ENCODE results near the gene BTNL3. TPM values are rescaled to one million over a fixed set of nuclear protein-coding genes. Genes with fewer than 3 reads are reported as not detected.
"Not testable (repeated sequence)": the region's sequence is repeated elsewhere in the genome, so short reads cannot be mapped to it uniquely, and the experiment has no call there.

The BTNL3 gene
- total RNA-seq, 1 donor from 2014 or later: not detected

DNA sequence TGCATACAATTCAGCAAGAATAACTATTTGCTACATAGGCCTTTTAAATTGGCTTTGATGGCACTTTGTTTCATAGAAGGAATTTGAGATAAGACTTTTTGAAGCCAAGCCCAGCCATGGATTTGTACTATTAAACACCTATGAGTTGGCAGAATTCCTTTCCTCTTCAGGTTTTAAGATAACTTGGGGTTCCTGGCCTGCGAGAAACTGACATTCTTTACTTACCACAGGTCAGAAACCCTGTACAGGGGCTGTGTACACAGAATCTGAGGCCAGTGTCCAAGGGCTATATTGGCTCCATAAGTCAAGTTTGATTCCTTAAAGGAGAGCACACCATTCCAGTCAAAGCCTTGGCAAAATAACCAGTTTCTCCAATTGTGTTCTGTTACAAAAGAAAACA, 10.8 kb upstream of the BTNL3 start:
- no peaks in the 10 kb centered on the region for H3K36me3 ChIP-seq (ENCODE audit: control insufficient read depth in 3 of 3, insufficient read depth in 3 of 3, low read length in 3 of 3)
- no peak overlapping the region for H3K4me3 ChIP-seq (ENCODE audit: low read length in 3 of 3)
- no peaks in the 10 kb centered on the region for H3K4me1 ChIP-seq (ENCODE audit: control insufficient read depth in 3 of 3, insufficient read depth in 3 of 3, low read length in 3 of 3)
- no peak overlapping the region for H3K9ac ChIP-seq (ENCODE audit: low read depth in 1 of 3, low read length in 3 of 3)
- H3K27me3 ChIP-seq (ENCODE audit: control insufficient read depth in 3 of 3, insufficient read depth in 3 of 3, low read length in 3 of 3): no peaks in the 10 kb centered on the region
- no peaks in the 10 kb centered on the region for H3K9me3 ChIP-seq (ENCODE audit: control insufficient read depth in 3 of 3, low read length in 3 of 3)
- no peak overlapping the region for H3K27ac ChIP-seq (ENCODE audit: low read depth, low read length)

DNA sequence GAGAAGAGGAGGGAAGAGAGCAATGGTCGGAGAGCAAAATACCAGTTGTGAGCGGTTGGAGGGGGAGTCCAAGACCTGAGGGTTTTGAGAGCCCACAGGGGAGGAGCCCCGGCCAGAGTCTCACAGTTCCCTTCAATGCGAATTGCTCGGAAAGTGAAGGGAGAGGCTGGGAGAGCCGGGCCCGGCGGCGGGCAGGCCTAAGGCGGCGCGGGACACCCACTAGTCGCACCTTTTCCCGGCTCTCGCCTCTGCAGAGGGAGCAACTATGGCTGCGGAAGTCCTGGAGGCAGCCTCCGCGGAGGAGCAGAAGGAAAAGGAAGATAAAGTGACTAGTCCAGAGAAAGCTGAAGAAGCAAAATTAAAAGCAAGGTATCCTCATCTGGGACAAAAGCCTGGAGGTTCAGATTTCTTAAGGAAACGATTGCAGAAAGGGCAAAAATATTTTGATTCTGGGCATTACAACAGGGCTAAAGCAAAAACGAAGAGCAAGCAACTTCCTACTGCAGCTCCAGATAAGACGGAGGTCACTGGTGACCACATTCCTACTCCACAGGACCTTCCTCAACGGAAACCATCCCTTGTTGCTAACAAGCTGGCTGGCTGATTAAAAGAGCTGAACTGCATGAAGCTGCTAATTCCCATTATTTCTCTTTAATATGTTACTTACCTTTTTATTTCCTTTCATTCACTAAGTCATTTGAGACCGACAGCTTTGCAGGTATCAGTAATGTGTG, 6.5 kb upstream of the BTNL3 start:
- no peaks in the 10 kb centered on the region for H3K4me1 ChIP-seq (ENCODE audit: control insufficient read depth in 3 of 3, insufficient read depth in 3 of 3, low read length in 3 of 3)
- H3K4me3 ChIP-seq (ENCODE audit: low read length in 3 of 3): no peak overlapping the region
- no peaks in the 10 kb centered on the region for H3K9me3 ChIP-seq (ENCODE audit: control insufficient read depth in 3 of 3, low read length in 3 of 3)
- H3K36me3 ChIP-seq (ENCODE audit: control insufficient read depth in 3 of 3, insufficient read depth in 3 of 3, low read length in 3 of 3): no peaks in the 10 kb centered on the region
- H3K9ac ChIP-seq (ENCODE audit: low read depth in 1 of 3, low read length in 3 of 3): no peak overlapping the region
- H3K27me3 ChIP-seq (ENCODE audit: control insufficient read depth in 3 of 3, insufficient read depth in 3 of 3, low read length in 3 of 3): no peaks in the 10 kb centered on the region
- H3K27ac ChIP-seq (ENCODE audit: low read depth, low read length): no peak overlapping the region

GRCh38 chr5:180988016-180988415, 630 bp upstream of the BTNL3 start:
- H3K36me3 ChIP-seq (ENCODE audit: control insufficient read depth in 3 of 3, insufficient read depth in 3 of 3, low read length in 3 of 3): no peaks in the 10 kb centered on the region
- no peaks in the 10 kb centered on the region for H3K9me3 ChIP-seq (ENCODE audit: control insufficient read depth in 3 of 3, low read length in 3 of 3)
- H3K4me3 ChIP-seq (ENCODE audit: low read length in 3 of 3): no peak overlapping the region
- H3K4me1 ChIP-seq (ENCODE audit: control insufficient read depth in 3 of 3, insufficient read depth in 3 of 3, low read length in 3 of 3): no peaks in the 10 kb centered on the region
- no peaks in the 10 kb centered on the region for H3K27me3 ChIP-seq (ENCODE audit: control insufficient read depth in 3 of 3, insufficient read depth in 3 of 3, low read length in 3 of 3)
- no peak overlapping the region for H3K9ac ChIP-seq (ENCODE audit: low read depth in 1 of 3, low read length in 3 of 3)
- H3K27ac ChIP-seq (ENCODE audit: low read depth, low read length): no peak overlapping the region

DNA sequence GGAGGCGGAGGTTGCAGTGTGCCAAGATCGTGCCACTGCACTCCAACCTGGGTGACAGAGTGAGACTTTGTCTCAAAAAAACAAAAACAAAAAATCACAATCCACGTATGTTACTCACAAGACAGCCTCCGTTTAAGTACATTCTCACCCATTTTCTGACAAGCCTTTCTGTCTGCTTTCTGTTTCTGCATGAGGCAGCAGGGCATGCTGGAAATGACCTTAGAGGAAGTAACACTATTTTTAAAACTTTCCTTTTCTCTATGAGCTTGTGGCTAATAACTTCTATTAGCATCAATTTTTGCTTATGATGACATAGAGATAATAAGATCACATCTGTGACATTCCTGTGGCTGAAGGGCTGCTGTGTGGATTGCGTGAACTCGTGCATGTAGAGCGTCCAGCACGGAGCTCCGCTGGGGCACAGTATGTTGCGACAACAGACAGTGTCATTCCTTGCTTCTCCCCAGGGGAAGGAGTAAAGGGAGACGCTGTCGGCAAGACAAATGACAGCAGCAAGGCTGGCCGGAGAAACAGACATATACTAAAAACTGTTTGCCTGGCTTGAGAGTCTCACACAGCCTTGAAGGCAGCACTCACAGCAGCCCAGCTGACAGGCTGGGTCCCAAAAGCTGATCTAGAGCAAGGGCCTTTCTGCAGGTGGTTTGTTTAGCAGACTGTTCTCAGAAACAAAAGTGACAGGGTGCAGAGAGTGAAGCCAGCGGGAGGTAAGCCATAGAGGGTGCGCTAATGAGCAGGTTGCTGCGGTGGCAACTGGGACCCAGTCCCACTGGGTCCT, 1.6 kb downstream of the BTNL3 start:
- no peaks in the 10 kb centered on the region for H3K4me1 ChIP-seq (ENCODE audit: control insufficient read depth in 3 of 3, insufficient read depth in 3 of 3, low read length in 3 of 3)
- no peak overlapping the region for H3K27ac ChIP-seq (ENCODE audit: low read depth, low read length)
- no peaks in the 10 kb centered on the region for H3K9me3 ChIP-seq (ENCODE audit: control insufficient read depth in 3 of 3, low read length in 3 of 3)
- no peaks in the 10 kb centered on the region for H3K36me3 ChIP-seq (ENCODE audit: control insufficient read depth in 3 of 3, insufficient read depth in 3 of 3, low read length in 3 of 3)
- no peak overlapping the region for H3K4me3 ChIP-seq (ENCODE audit: low read length in 3 of 3)
- H3K27me3 ChIP-seq (ENCODE audit: control insufficient read depth in 3 of 3, insufficient read depth in 3 of 3, low read length in 3 of 3): no peaks in the 10 kb centered on the region
- H3K9ac ChIP-seq (ENCODE audit: low read depth in 1 of 3, low read length in 3 of 3): no peak overlapping the region

DNA sequence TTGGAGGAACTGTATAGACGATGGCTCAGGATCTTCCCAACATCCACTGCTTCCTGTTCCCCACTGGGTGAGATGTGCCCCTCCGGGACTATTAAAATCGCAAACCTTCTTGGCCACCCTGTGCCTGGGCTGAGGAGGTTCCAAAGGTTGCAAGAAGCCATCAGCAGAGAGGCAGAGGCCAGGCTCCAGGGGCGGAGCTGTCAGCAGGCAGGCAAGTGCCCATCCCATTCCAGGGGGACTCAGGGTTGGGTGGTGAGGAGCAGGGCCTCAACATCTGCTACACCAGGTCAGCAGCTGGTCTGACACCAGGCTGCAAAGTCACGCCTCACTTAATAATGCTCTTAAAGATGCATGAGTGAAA, 2.2 kb downstream of the BTNL3 start:
- H3K27ac ChIP-seq (ENCODE audit: low read depth, low read length): no peak overlapping the region
- no peaks in the 10 kb centered on the region for H3K9me3 ChIP-seq (ENCODE audit: control insufficient read depth in 3 of 3, low read length in 3 of 3)
- H3K36me3 ChIP-seq (ENCODE audit: control insufficient read depth in 3 of 3, insufficient read depth in 3 of 3, low read length in 3 of 3): no peaks in the 10 kb centered on the region
- no peak overlapping the region for H3K4me3 ChIP-seq (ENCODE audit: low read length in 3 of 3)
- H3K4me1 ChIP-seq (ENCODE audit: control insufficient read depth in 3 of 3, insufficient read depth in 3 of 3, low read length in 3 of 3): no peaks in the 10 kb centered on the region
- no peaks in the 10 kb centered on the region for H3K27me3 ChIP-seq (ENCODE audit: control insufficient read depth in 3 of 3, insufficient read depth in 3 of 3, low read length in 3 of 3)
- H3K9ac ChIP-seq (ENCODE audit: low read depth in 1 of 3, low read length in 3 of 3): no peak overlapping the region

- no peaks in the 10 kb centered on the region for H3K36me3 ChIP-seq (ENCODE audit: control insufficient read depth in 3 of 3, insufficient read depth in 3 of 3, low read length in 3 of 3)
- H3K27ac ChIP-seq (ENCODE audit: low read depth, low read length): no peak overlapping the region
- H3K9ac ChIP-seq (ENCODE audit: low read depth in 1 of 3, low read length in 3 of 3): no peak overlapping the region
- no peak overlapping the region for H3K4me3 ChIP-seq (ENCODE audit: low read length in 3 of 3)
- H3K4me1 ChIP-seq (ENCODE audit: control insufficient read depth in 3 of 3, insufficient read depth in 3 of 3, low read length in 3 of 3): no peaks in the 10 kb centered on the region
- H3K27me3 ChIP-seq (ENCODE audit: control insufficient read depth in 3 of 3, insufficient read depth in 3 of 3, low read length in 3 of 3): peaks cover 0 to 6% (median 0%) of the 10 kb centered on the region in 3 donors
- no peaks in the 10 kb centered on the region for H3K9me3 ChIP-seq (ENCODE audit: control insufficient read depth in 3 of 3, low read length in 3 of 3)
These were observed 13.3 kb downstream of the BTNL3 start for GRCh38 chr5:181001947-181002346.

DNA sequence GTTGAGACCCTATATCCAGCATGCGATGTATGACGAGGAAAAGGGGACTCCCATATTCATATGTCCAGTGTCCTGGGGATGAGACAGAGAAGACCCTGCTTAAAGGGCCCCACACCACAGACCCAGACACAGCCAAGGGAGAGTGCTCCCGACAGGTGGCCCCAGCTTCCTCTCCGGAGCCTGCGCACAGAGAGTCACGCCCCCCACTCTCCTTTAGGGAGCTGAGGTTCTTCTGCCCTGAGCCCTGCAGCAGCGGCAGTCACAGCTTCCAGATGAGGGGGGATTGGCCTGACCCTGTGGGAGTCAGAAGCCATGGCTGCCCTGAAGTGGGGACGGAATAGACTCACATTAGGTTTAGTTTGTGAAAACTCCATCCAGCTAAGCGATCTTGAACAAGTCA, 17.1 kb downstream of the BTNL3 start:
- Histone ChIP-seq H3K27ac (ENCODE audit: low read depth, low read length) (no peak overlapping the region), H3K9ac (ENCODE audit: low read depth in 1 of 3, low read length in 3 of 3) (no peak overlapping the region), H3K9me3 (ENCODE audit: control insufficient read depth in 3 of 3, low read length in 3 of 3) (no peaks in the 10 kb centered on the region), H3K4me1 (ENCODE audit: control insufficient read depth in 3 of 3, insufficient read depth in 3 of 3, low read length in 3 of 3) (no peaks in the 10 kb centered on the region), H3K27me3 (ENCODE audit: control insufficient read depth in 3 of 3, insufficient read depth in 3 of 3, low read length in 3 of 3) (peaks cover 0 to 6% (median 0%) of the 10 kb centered on the region in 3 donors), H3K4me3 (ENCODE audit: low read length in 3 of 3) (no peak overlapping the region), H3K36me3 (ENCODE audit: control insufficient read depth in 3 of 3, insufficient read depth in 3 of 3, low read length in 3 of 3) (no peaks in the 10 kb centered on the region)

- H3K4me1 ChIP-seq (ENCODE audit: control insufficient read depth in 3 of 3, insufficient read depth in 3 of 3, low read length in 3 of 3): no peaks in the 10 kb centered on the region
- H3K27me3 ChIP-seq (ENCODE audit: control insufficient read depth in 3 of 3, insufficient read depth in 3 of 3, low read length in 3 of 3): peaks cover 0 to 6% (median 0%) of the 10 kb centered on the region in 3 donors
- no peaks in the 10 kb centered on the region for H3K36me3 ChIP-seq (ENCODE audit: control insufficient read depth in 3 of 3, insufficient read depth in 3 of 3, low read length in 3 of 3)
- no peak overlapping the region for H3K9ac ChIP-seq (ENCODE audit: low read depth in 1 of 3, low read length in 3 of 3)
- H3K4me3 ChIP-seq (ENCODE audit: low read length in 3 of 3): no peak overlapping the region
- H3K9me3 ChIP-seq (ENCODE audit: control insufficient read depth in 3 of 3, low read length in 3 of 3): no peaks in the 10 kb centered on the region
- no peak overlapping the region for H3K27ac ChIP-seq (ENCODE audit: low read depth, low read length)
These were observed 19.5 kb downstream of the BTNL3 start for GRCh38 chr5:181008136-181008535.

- not testable (repeated sequence) for H3K36me3 ChIP-seq (ENCODE audit: control insufficient read depth in 3 of 3, insufficient read depth in 3 of 3, low read length in 3 of 3)
These were observed 21.4 kb downstream of the BTNL3 start for GRCh38 chr5:181010018-181010417.

GRCh38 chr5:181014654-181015053, 26.0 kb downstream of the BTNL3 start:
- not testable (repeated sequence) for H3K4me3 ChIP-seq (ENCODE audit: low read length in 3 of 3); H3K27me3 ChIP-seq (ENCODE audit: control insufficient read depth in 3 of 3, insufficient read depth in 3 of 3, low read length in 3 of 3); H3K27ac ChIP-seq (ENCODE audit: low read depth, low read length); H3K9ac ChIP-seq (ENCODE audit: low read depth in 1 of 3, low read length in 3 of 3); H3K36me3 ChIP-seq (ENCODE audit: control insufficient read depth in 3 of 3, insufficient read depth in 3 of 3, low read length in 3 of 3); H3K9me3 ChIP-seq (ENCODE audit: control insufficient read depth in 3 of 3, low read length in 3 of 3); H3K4me1 ChIP-seq (ENCODE audit: control insufficient read depth in 3 of 3, insufficient read depth in 3 of 3, low read length in 3 of 3)

More at GRCh38 chr5:181010018-181010417, 21.4 kb downstream of the BTNL3 start:
- H3K4me3 ChIP-seq (ENCODE audit: low read length in 3 of 3); H3K4me1 ChIP-seq (ENCODE audit: control insufficient read depth in 3 of 3, insufficient read depth in 3 of 3, low read length in 3 of 3); H3K9ac ChIP-seq (ENCODE audit: low read depth in 1 of 3, low read length in 3 of 3); H3K9me3 ChIP-seq (ENCODE audit: control insufficient read depth in 3 of 3, low read length in 3 of 3); H3K27me3 ChIP-seq (ENCODE audit: control insufficient read depth in 3 of 3, insufficient read depth in 3 of 3, low read length in 3 of 3); H3K27ac ChIP-seq (ENCODE audit: low read depth, low read length): not testable (repeated sequence)
